ENCODE measurements around the gene ENTPD5. TPM values are rescaled to one million over a fixed set of nuclear protein-coding genes. Genes with fewer than 3 reads are reported as not detected.

The ENTPD5 gene
- polyA plus RNA-seq, 1 of the 3 experiments (the other 2 are of a cell fraction) = 5.5 TPM

GRCh38 chr14:73916324-73916723, 102.8 kb downstream of the ENTPD5 start:
- DNase-seq = no peak
- Histone ChIP-seq H3K36me3 (replicated peaks in 1 of 2; ENCODE audit: control insufficient read depth in 1 of 2, insufficient read depth in 2 of 2, low read length in 1 of 2) (peaks cover 34 to 69% of the 10 kb centered on the region in 2 experiments), H3F3A (replicated peaks; ENCODE audit: insufficient read depth) (peaks cover 8% of the 10 kb centered on the region), H3K27me3 (ENCODE audit: insufficient read depth) (no peaks in the 10 kb centered on the region), H3K9ac (no peak overlapping the region), H3K4me3 (ENCODE audit: low read depth in 2 of 2, low read length in 1 of 2) (no peak overlapping the region), H3K4me1 (ENCODE audit: control insufficient read depth in 1 of 2, insufficient read depth in 2 of 2, low read depth in 1 of 2, low read length in 1 of 2) (no peaks in the 10 kb centered on the region), H3K27ac (ENCODE audit: low read depth in 2 of 2, low read length in 1 of 2) (no peak overlapping the region), H3K4me2 (no peak overlapping the region), H2AFZ (ENCODE audit: low read depth) (no peak overlapping the region), H3K9me3 (no peaks in the 10 kb centered on the region), H3K9me2 (no peaks in the 10 kb centered on the region), H4K20me1 (ENCODE audit: insufficient read depth) (0 out of 2 replicates have a peak, but pooled peaks cover 6% of the 10 kb centered on the region), H3K79me2 (ENCODE audit: insufficient read depth) (peaks cover 70% of the 10 kb centered on the region)
- TF ChIP-seq ZBTB33 (IDR thresholded peaks at IDR 0.05; ENCODE audit: borderline replicate concordance, low read depth) (no peak), TAF1 (IDR thresholded peaks at IDR 0.05; ENCODE audit: borderline replicate concordance, low read depth, low read length) (no peak), USF2 (IDR thresholded peaks at IDR 0.05; ENCODE audit: borderline replicate concordance, low read depth, low read length) (no peak), REST (IDR thresholded peaks at IDR 0.05; ENCODE audit: low read depth, low read length) (no peak), JUND (IDR thresholded peaks at IDR 0.05) (no peak), CHD2 (IDR thresholded peaks at IDR 0.05; ENCODE audit: low read length, partially characterized antibody) (no peak), FOSL2 (IDR thresholded peaks at IDR 0.05; ENCODE audit: borderline replicate concordance, low read depth) (no peak), TCF12 (IDR thresholded peaks at IDR 0.05) (no peak), ELF1 (IDR thresholded peaks at IDR 0.05) (no peak), RCOR1 (IDR thresholded peaks at IDR 0.05; ENCODE audit: low read length) (no peak), MXI1 (IDR thresholded peaks at IDR 0.05; ENCODE audit: low read depth, low read length) (no peak), NRF1 (IDR thresholded peaks at IDR 0.05; ENCODE audit: low read depth, low read length) (no peak), POLR2AphosphoS5 (IDR thresholded peaks at IDR 0.05; ENCODE audit: low read depth, low read length) (no peak), USF1 (IDR thresholded peaks at IDR 0.05; ENCODE audit: borderline replicate concordance, low read depth) (no peak), CTCF (IDR thresholded peaks at IDR 0.05) (no peak), RFX5 (IDR thresholded peaks at IDR 0.05; ENCODE audit: low read length) (no peak), EP300 (IDR thresholded peaks at IDR 0.05; ENCODE audit: borderline replicate concordance in 1 of 2, low read depth in 1 of 2, low read length in 1 of 2) (no peak), SMC3 (IDR thresholded peaks at IDR 0.05; ENCODE audit: low read depth, low read length) (no peak), MEF2A (IDR thresholded peaks at IDR 0.05; ENCODE audit: borderline replicate concordance, low read depth) (no peak), GABPA (IDR thresholded peaks at IDR 0.05; ENCODE audit: low read depth) (no peak)
- CTCF ChIA-PET = no interaction called here
- POLR2A ChIA-PET = no interaction called here
- 96% methylated on average over 6 of the region's 6 CpGs for WGBS (ENCODE audit: low lambda C conversion rate)
